CD8-positive, alpha-beta memory T cell (primary cell): ENCODE measurements around the gene OPCML. TPM values are rescaled to one million over a fixed set of nuclear protein-coding genes. Genes with fewer than 3 reads are reported as not detected.

ENCODE experiments used
- CTCF ChIA-PET: fragments of 350-600 bp; sonication (Branson Sonifier 250); formaldehyde crosslinking; loops from one replicate; lab custom pipeline; 2021; ENCODE audit warnings: antibody characterized with exemption; lab: Charles Lee
- POLR2A ChIA-PET: fragments of 350-600 bp; sonication (Branson Sonifier 250); formaldehyde crosslinking; loops from one replicate; lab custom pipeline; 2021; ENCODE audit warnings: antibody characterized with exemption; lab: Charles Lee
- DNase-seq, 5 donors: peaks; one replicate each; pipeline versions ENCODE4 v3.0.0 to v3.0.0-alpha.2; 2020 to 2022; ENCODE audit warnings: mixed read lengths in 1 of 5
- H3K27ac ChIP-seq: one replicate; pipeline ENCODE4 v1.7.0; 2013; ENCODE audit warnings: low read depth, mild to moderate bottlenecking, low read length, moderate library complexity
- H3K27me3 ChIP-seq: 2 replicates; pipeline ENCODE4 v1.7.0; 2013; ENCODE audit warnings: low read length, mild to moderate bottlenecking; ENCODE audit not compliant: insufficient read depth, poor library complexity, severe bottlenecking
- H3K36me3 ChIP-seq: 2 replicates; pipeline ENCODE4 v1.7.0; 2013; ENCODE audit warnings: mild to moderate bottlenecking, low read length, moderate library complexity; ENCODE audit not compliant: insufficient read depth
- H3K4me1 ChIP-seq: 2 replicates; pipeline ENCODE4 v1.7.0; 2013; ENCODE audit warnings: mild to moderate bottlenecking, low read length, moderate library complexity; ENCODE audit not compliant: insufficient read depth
- H3K4me3 ChIP-seq: 2 replicates; pipeline ENCODE4 v1.7.0; 2013; ENCODE audit warnings: mild to moderate bottlenecking, low read length
- H3K9me3 ChIP-seq: 2 replicates; pipeline ENCODE4 v1.7.0; 2013; ENCODE audit warnings: mild to moderate bottlenecking, low read length
- H3K27ac Mint-ChIP-seq, 8 donors: one replicate each; pipeline ENCODE4 v1.8.0; 2020 to 2021; ENCODE audit warnings: mixed read lengths in 8 of 8, mild to moderate bottlenecking in 6 of 8, inconsistent platforms in 3 of 8, moderate library complexity in 3 of 8
- H3K27me3 Mint-ChIP-seq, 2 donors: one replicate each; pipeline ENCODE4 v1.8.0; 2020 to 2021; ENCODE audit warnings: mixed read lengths in 2 of 2, mild to moderate bottlenecking in 1 of 2, moderate library complexity in 1 of 2
- H3K36me3 Mint-ChIP-seq, 3 donors: one replicate each; pipeline ENCODE4 v1.8.0; 2020 to 2021; ENCODE audit warnings: mixed read lengths in 3 of 3, inconsistent platforms in 1 of 3, mild to moderate bottlenecking in 1 of 3
- H3K4me1 Mint-ChIP-seq, 3 donors: one replicate each; pipeline ENCODE4 v1.8.0; 2020 to 2021; ENCODE audit warnings: mixed read lengths in 3 of 3, inconsistent platforms in 1 of 3, mild to moderate bottlenecking in 1 of 3
- H3K4me3 Mint-ChIP-seq, 7 donors: one replicate each; pipeline ENCODE4 v1.8.0; 2020 to 2021; ENCODE audit warnings: mixed read lengths in 7 of 7, mild to moderate bottlenecking in 6 of 7, moderate library complexity in 4 of 7, inconsistent platforms in 2 of 7
- H3K9me3 Mint-ChIP-seq, 5 donors: one replicate each; pipeline ENCODE4 v1.8.0; 2020 to 2022; ENCODE audit warnings: mixed read lengths in 5 of 5, mild to moderate bottlenecking in 3 of 5, moderate library complexity in 2 of 5, inconsistent platforms in 1 of 5
- polyA plus RNA-seq: library from polyadenylated mRNA; unstranded; fragments of 300-500 nt; fragmentation: Illumina TruSeq; gene quantifications from one replicate; pipeline ENCODE4 v1.2.3, GENCODE V29; 2021
- total RNA-seq, 2 experiments: library from RNA; stranded (reverse); gene quantifications; one replicate each; pipeline ENCODE4 v1.2.3, GENCODE V29; 2021

Gene OPCML
- total and polyA plus RNA-seq, 3 experiments from 2014 or later = not detected

- Mint-ChIP-seq H3K9me3 (peaks cover 3 to 11% (median 8%) of the 10 kb centered on the region in 5 donors), H3K4me3 (no peak overlapping the region), H3K36me3 (peaks cover 0 to 5% (median 0%) of the 10 kb centered on the region in 3 donors), H3K4me1 (no peaks in the 10 kb centered on the region), H3K27ac (no peak overlapping the region), H3K27me3 (peaks cover 0 to 2% of the 10 kb centered on the region in 2 donors)
- ChIA-PET CTCF (no interaction called here), POLR2A (no interaction called here)
- no peak overlapping the region for H3K4me3 ChIP-seq
- H3K36me3 ChIP-seq = no peaks in the 10 kb centered on the region
- H3K9me3 ChIP-seq = no peaks in the 10 kb centered on the region
- no peaks in the 10 kb centered on the region for H3K4me1 ChIP-seq
- no peak for DNase-seq
- H3K27ac ChIP-seq = no peak overlapping the region
- no peaks in the 10 kb centered on the region for H3K27me3 ChIP-seq
Measured at GRCh38 chr11:132763503-132763902, 768.8 kb downstream of the OPCML start.

- peaks cover 2 to 8% (median 7%) of the 10 kb centered on the region in 5 donors for H3K9me3 Mint-ChIP-seq
- CTCF ChIA-PET = no interaction called here
- H3K36me3 Mint-ChIP-seq = peaks cover 0 to 5% (median 0%) of the 10 kb centered on the region in 3 donors
- H3K4me1 Mint-ChIP-seq = no peaks in the 10 kb centered on the region
- Histone ChIP-seq H3K4me3 (no peak overlapping the region), H3K27me3 (no peaks in the 10 kb centered on the region), H3K27ac (no peak overlapping the region), H3K9me3 (no peaks in the 10 kb centered on the region), H3K4me1 (no peaks in the 10 kb centered on the region), H3K36me3 (no peaks in the 10 kb centered on the region)
- POLR2A ChIA-PET = no interaction called here
- DNase-seq = no peak
- no peak overlapping the region for H3K4me3 Mint-ChIP-seq
- H3K27me3 Mint-ChIP-seq = peaks cover 0 to 2% of the 10 kb centered on the region in 2 donors
- no peak overlapping the region for H3K27ac Mint-ChIP-seq
Measured at GRCh38 chr11:132755934-132756333, 776.4 kb downstream of the OPCML start.

DNA sequence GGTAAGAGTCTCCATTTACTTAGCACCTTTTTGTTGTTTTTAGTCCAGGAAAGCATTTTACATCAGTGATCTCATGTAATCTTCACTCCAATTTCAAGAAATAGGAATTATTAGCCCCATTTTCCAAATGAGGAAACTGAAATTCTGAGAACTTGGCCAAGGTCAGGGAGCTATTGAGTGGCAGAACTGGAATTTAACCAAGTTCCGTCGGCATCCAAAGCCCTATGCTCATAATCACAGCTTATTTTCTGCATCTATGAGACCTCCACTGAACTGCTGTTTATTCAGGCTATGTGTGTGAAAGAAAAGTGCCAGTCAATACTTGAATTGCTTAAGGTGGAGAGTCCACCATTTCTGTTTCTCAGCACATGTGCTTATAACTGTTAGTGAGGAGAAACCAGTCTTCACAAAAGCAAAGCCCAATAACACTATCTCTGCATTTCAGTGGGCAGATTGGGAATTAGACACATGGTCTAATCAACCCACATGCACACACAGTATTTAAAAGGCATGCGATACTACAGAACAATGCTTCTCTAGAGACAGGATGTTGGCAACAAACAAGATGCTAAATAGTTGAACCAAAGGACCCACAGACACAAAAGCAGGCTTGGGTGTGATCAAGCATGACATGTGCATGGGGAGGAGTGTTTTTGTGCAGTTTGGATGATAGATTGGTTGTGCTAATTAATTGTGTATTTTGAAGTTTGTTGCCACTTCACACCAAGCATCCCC is 780.6 kb downstream of the OPCML start:
- ChIA-PET CTCF (no interaction called here), POLR2A (no interaction called here)
- Histone ChIP-seq H3K27ac (no peak overlapping the region), H3K4me1 (no peaks in the 10 kb centered on the region), H3K27me3 (no peaks in the 10 kb centered on the region), H3K9me3 (no peaks in the 10 kb centered on the region), H3K4me3 (no peak overlapping the region), H3K36me3 (no peaks in the 10 kb centered on the region)
- H3K27me3 Mint-ChIP-seq = no peaks in the 10 kb centered on the region
- H3K4me3 Mint-ChIP-seq = no peak overlapping the region
- no peak overlapping the region for H3K27ac Mint-ChIP-seq
- no peak for DNase-seq
- H3K9me3 Mint-ChIP-seq = peaks cover 0 to 7% (median 2%) of the 10 kb centered on the region in 5 donors
- no peaks in the 10 kb centered on the region for H3K36me3 Mint-ChIP-seq
- H3K4me1 Mint-ChIP-seq = no peaks in the 10 kb centered on the region

DNA sequence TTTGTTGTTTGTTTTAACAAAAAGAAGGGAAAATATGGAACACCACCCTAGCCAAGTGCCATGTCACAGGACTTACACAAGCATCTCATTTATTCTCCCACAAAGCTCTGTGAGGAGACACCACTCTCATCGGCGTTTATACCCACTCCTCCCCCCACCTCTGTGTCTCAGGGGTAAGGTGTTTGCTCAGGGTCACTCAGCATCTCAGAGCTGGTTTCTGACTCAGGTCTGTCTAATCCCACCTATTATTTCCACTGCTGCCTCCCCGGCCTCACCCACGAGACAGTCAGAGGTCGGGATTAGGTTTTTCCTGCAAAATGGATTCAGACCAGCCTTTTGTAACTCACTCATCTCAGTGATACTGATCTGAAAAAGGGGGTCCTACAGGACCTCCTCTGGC is 786.0 kb downstream of the OPCML start:
- DNase-seq = no peak
- Histone ChIP-seq H3K27me3 (no peaks in the 10 kb centered on the region), H3K36me3 (no peaks in the 10 kb centered on the region), H3K4me3 (no peak overlapping the region), H3K4me1 (no peaks in the 10 kb centered on the region), H3K27ac (no peak overlapping the region), H3K9me3 (no peaks in the 10 kb centered on the region)
- H3K36me3 Mint-ChIP-seq = no peaks in the 10 kb centered on the region
- H3K9me3 Mint-ChIP-seq = peaks cover 0 to 9% (median 2%) of the 10 kb centered on the region in 5 donors
- H3K27me3 Mint-ChIP-seq = no peaks in the 10 kb centered on the region
- ChIA-PET CTCF (no interaction called here), POLR2A (no interaction called here)
- no peak overlapping the region for H3K27ac Mint-ChIP-seq
- no peaks in the 10 kb centered on the region for H3K4me1 Mint-ChIP-seq
- no peak overlapping the region for H3K4me3 Mint-ChIP-seq

GRCh38 chr11:132745306-132745705 is 787.0 kb downstream of the OPCML start:
- CTCF ChIA-PET = no interaction called here
- Mint-ChIP-seq H3K36me3 (no peaks in the 10 kb centered on the region), H3K27me3 (no peaks in the 10 kb centered on the region), H3K9me3 (peaks cover 0 to 9% (median 2%) of the 10 kb centered on the region in 5 donors), H3K4me1 (no peaks in the 10 kb centered on the region), H3K4me3 (no peak overlapping the region), H3K27ac (no peak overlapping the region)
- Histone ChIP-seq H3K4me1 (no peaks in the 10 kb centered on the region), H3K36me3 (no peaks in the 10 kb centered on the region), H3K27ac (no peak overlapping the region), H3K27me3 (no peaks in the 10 kb centered on the region), H3K9me3 (no peaks in the 10 kb centered on the region), H3K4me3 (no peak overlapping the region)
- no peak for DNase-seq
- POLR2A ChIA-PET = no interaction called here

DNA sequence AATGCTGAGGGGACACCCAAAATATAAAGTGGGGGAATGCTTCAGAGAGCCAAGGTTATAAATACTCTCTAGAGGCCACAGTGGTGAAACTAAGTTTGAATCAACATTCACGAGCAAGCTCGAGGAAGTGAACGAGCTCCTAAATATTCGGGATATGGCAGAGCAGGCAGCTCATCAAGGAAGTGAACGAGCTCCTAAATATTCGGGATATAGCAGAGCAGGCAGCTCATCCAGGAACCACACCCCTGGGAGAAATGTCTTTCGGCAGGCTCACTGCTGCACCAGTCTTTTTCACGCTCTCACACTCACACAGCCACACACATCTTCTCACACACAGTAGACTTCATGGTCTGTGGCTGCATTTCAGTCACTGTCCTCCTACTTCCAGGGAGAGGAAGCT is 787.5 kb downstream of the OPCML start:
- H3K9me3 ChIP-seq = no peaks in the 10 kb centered on the region
- no peaks in the 10 kb centered on the region for H3K27me3 Mint-ChIP-seq
- H3K4me1 Mint-ChIP-seq = no peaks in the 10 kb centered on the region
- peaks cover 0 to 10% (median 1%) of the 10 kb centered on the region in 5 donors for H3K9me3 Mint-ChIP-seq
- no peaks in the 10 kb centered on the region for H3K36me3 ChIP-seq
- DNase-seq = no peak
- H3K4me1 ChIP-seq = no peaks in the 10 kb centered on the region
- H3K27ac Mint-ChIP-seq = no peak overlapping the region
- no peak overlapping the region for H3K27ac ChIP-seq
- no peaks in the 10 kb centered on the region for H3K36me3 Mint-ChIP-seq
- H3K4me3 Mint-ChIP-seq = no peak overlapping the region
- H3K4me3 ChIP-seq = no peak overlapping the region
- ChIA-PET POLR2A (no interaction called here), CTCF (no interaction called here)
- H3K27me3 ChIP-seq = no peaks in the 10 kb centered on the region

DNA sequence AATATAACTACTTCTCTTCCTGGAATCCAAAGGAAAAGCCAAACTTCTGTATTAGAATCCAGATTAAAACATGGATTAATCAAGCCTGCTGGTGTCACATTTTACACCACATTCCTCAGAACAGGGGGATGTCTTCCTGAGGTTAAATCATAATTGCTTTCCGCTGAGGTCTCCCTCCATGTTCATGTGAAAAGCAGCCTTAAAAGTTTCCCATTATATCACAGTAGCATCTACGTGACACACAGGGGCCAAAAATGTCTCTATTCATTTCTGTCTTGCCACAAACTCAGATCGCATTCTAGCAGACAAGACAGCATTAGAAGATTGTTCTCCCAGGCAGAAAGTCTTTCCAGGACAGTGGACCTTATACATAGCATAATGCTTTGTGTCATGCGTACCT is 788.7 kb downstream of the OPCML start:
- H3K4me3 Mint-ChIP-seq = no peak overlapping the region
- H3K4me1 Mint-ChIP-seq = no peaks in the 10 kb centered on the region
- no peak overlapping the region for H3K4me3 ChIP-seq
- no peak overlapping the region for H3K27ac Mint-ChIP-seq
- CTCF ChIA-PET = no interaction called here
- H3K9me3 ChIP-seq = no peaks in the 10 kb centered on the region
- H3K36me3 ChIP-seq = no peaks in the 10 kb centered on the region
- H3K27me3 Mint-ChIP-seq = no peaks in the 10 kb centered on the region
- H3K36me3 Mint-ChIP-seq = no peaks in the 10 kb centered on the region
- no peak for DNase-seq
- H3K9me3 Mint-ChIP-seq = peaks cover 0 to 12% (median 5%) of the 10 kb centered on the region in 5 donors
- H3K27me3 ChIP-seq = no peaks in the 10 kb centered on the region
- H3K4me1 ChIP-seq = no peaks in the 10 kb centered on the region
- POLR2A ChIA-PET = no interaction called here
- no peak overlapping the region for H3K27ac ChIP-seq

GRCh38 chr11:132742929-132743328 is 789.4 kb downstream of the OPCML start:
- H3K4me1 ChIP-seq = no peaks in the 10 kb centered on the region
- Mint-ChIP-seq H3K27ac (no peak overlapping the region), H3K4me3 (no peak overlapping the region), H3K9me3 (peaks cover 0 to 12% (median 5%) of the 10 kb centered on the region in 5 donors), H3K27me3 (no peaks in the 10 kb centered on the region), H3K4me1 (no peaks in the 10 kb centered on the region), H3K36me3 (no peaks in the 10 kb centered on the region)
- no peak for DNase-seq
- H3K4me3 ChIP-seq = no peak overlapping the region
- POLR2A ChIA-PET = no interaction called here
- no peaks in the 10 kb centered on the region for H3K36me3 ChIP-seq
- no peaks in the 10 kb centered on the region for H3K27me3 ChIP-seq
- CTCF ChIA-PET = no interaction called here
- H3K27ac ChIP-seq = no peak overlapping the region
- no peaks in the 10 kb centered on the region for H3K9me3 ChIP-seq
